Body of pancreas (tissue), 4 donors: Measurements from ENCODE around the gene ZNF236. TPM values are rescaled to one million over a fixed set of nuclear protein-coding genes. Genes with fewer than 3 reads are reported as not detected.

Source experiments
- ATAC-seq: fragments of 150-250 bp; one replicate; pipeline ENCODE4 v1.9.1; 2016
- DNase-seq, 4 donors: peaks; one replicate each; pipeline ENCODE4 v3.0.0-alpha.2; 2019
- H3K27ac ChIP-seq, 4 donors: fragments of 200-600 bp; sonication (generic); 1 replicate in 3 of 4; 2 replicates in 1 of 4; pipeline versions ENCODE4 v1.5.1 to v1.6.1; 2016 to 2019; ENCODE audit warnings: mild to moderate bottlenecking in 1 of 4, mixed read lengths in 1 of 4, moderate library complexity in 1 of 4
- H3K27me3 ChIP-seq, 2 donors: fragments of 200-600 bp; sonication (generic); one replicate each; pipeline ENCODE4 v1.6.0; 2016; ENCODE audit warnings: mild to moderate bottlenecking in 1 of 2
- H3K36me3 ChIP-seq, 2 donors: fragments of 200-600 bp; sonication (generic); replicated peaks in 1 of 2; 2 replicates each; pipeline ENCODE4 v1.5.1; 2016; ENCODE audit warnings: low read depth in 2 of 2; ENCODE audit not compliant: insufficient read depth in 1 of 2
- H3K4me1 ChIP-seq: fragments of 200-600 bp; sonication (generic); one replicate; pipeline ENCODE4 v1.6.0; 2016
- H3K4me3 ChIP-seq, 2 donors: fragments of 200-600 bp; sonication (generic); 1 replicate in 1 of 2; 2 replicates in 1 of 2; pipeline ENCODE4 v1.5.1; 2016 to 2019
- H3K9me3 ChIP-seq, 3 donors: fragments of 200-600 bp; sonication (generic); 1 replicate in 2 of 3; 2 replicates in 1 of 3; pipeline ENCODE4 v1.5.1; 2016
- CTCF ChIP-seq, 7 experiments: fragments of 450-650 bp in 4 of 7; fragments of 200-600 bp in 3 of 7; sonication (generic) in 3 of 7; IDR thresholded peaks; one replicate each; pipeline ENCODE4 v1.5.1; 2016 to 2019; ENCODE audit warnings: antibody characterized with exemption in 7 of 7
- POLR2A ChIP-seq, 3 donors: fragments of 450-650 bp; IDR thresholded peaks; one replicate each; pipeline ENCODE4 v1.6.1; 2016; ENCODE audit warnings: antibody characterized with exemption in 3 of 3, mild to moderate bottlenecking in 2 of 3
- WGBS, 2 donors: methylation state at CpG; one replicate each; pipeline ENCODE4 v1.1.5; 2017; 5-methylcytosine and 5-hydroxymethylcytosine counted together
- intact Hi-C: fragments of 100-400 bp; cut with DNase I; formaldehyde crosslinking; loops from one replicate; pipeline ENCODE4 v1.15.1; 2023
- total RNA-seq, 2 donors: library from RNA; depleted of rRNA; stranded (reverse); fragments of >200 nt; gene quantifications; one replicate each; pipeline ENCODE4 v1.1.0, GENCODE V29; 2016

Gene ZNF236
- total RNA-seq, 2 donors from 2014 or later, result 9.6 to 22.7 TPM

GRCh38 chr18:76817888-76818611 lies 4.3 kb upstream of the ZNF236 start:
- Histone ChIP-seq H3K4me1 (peaks cover 18% of the 10 kb centered on the region), H3K27me3 (no peaks in the 10 kb centered on the region), H3K4me3 (no peak overlapping the region), H3K36me3 (no peaks in the 10 kb centered on the region), H3K9me3 (no peaks in the 10 kb centered on the region), H3K27ac (no peak overlapping the region)
- no peak for TF ChIP-seq CTCF (IDR thresholded peaks at IDR 0.05)
- no peak for TF ChIP-seq POLR2A (IDR thresholded peaks at IDR 0.05)
- intact Hi-C loops, result no loop called here
- DNase-seq (peak; percentile 19 to 59 (median 36)), ATAC-seq (no peak)
- whole genome bisulfite sequencing, 2 donors, result 74 to 75% methylated on average over 17 of the region's 17 CpGs

- no peak overlapping the region for H3K4me3 ChIP-seq
- no peak overlapping the region for H3K27ac ChIP-seq
- ATAC-seq (no peak), DNase-seq (no peak)
- no peaks in the 10 kb centered on the region for H3K9me3 ChIP-seq
- H3K36me3 ChIP-seq, result no peaks in the 10 kb centered on the region
- intact Hi-C loops, result no loop called here
- 92 to 95% methylated on average over 11 of the region's 11 CpGs for WGBS, 2 donors
- no peaks in the 10 kb centered on the region for H3K27me3 ChIP-seq
- H3K4me1 ChIP-seq, result peaks cover 33% of the 10 kb centered on the region
- TF ChIP-seq POLR2A (IDR thresholded peaks at IDR 0.05) (no peak), CTCF (IDR thresholded peaks at IDR 0.05) (no peak)
Measured at GRCh38 chr18:76819411-76820136, 2.8 kb upstream of the ZNF236 start.

- intact Hi-C loops, result no loop called here
- Histone ChIP-seq H3K27me3 (no peaks in the 10 kb centered on the region), H3K27ac (peak overlapping the region; percentile 94 to 98 (median 96)), H3K4me3 (peak overlapping the region; percentile 54 to 73), H3K4me1 (peaks cover 39% of the 10 kb centered on the region), H3K9me3 (no peaks in the 10 kb centered on the region), H3K36me3 (no peaks in the 10 kb centered on the region)
- no peak for DNase-seq
- no peak for TF ChIP-seq CTCF (IDR thresholded peaks at IDR 0.05)
- no peak for TF ChIP-seq POLR2A (IDR thresholded peaks at IDR 0.05)
- no peak for ATAC-seq
- 1% methylated on average over 12 of the region's 12 CpGs for WGBS, 2 donors
Measured at GRCh38 chr18:76821356-76821874, 942 bp upstream of the ZNF236 start.

GRCh38 chr18:76821875-76822505 lies 367 bp upstream of the ZNF236 start:
- DNase-seq (peak; percentile 63 to 68 (median 64)), ATAC-seq (peak; percentile 67)
- Histone ChIP-seq H3K27ac (peak overlapping the region; percentile 94 to 98 (median 96)), H3K4me3 (peak overlapping the region; percentile 54 to 73), H3K4me1 (peaks cover 39% of the 10 kb centered on the region), H3K27me3 (no peaks in the 10 kb centered on the region), H3K9me3 (no peaks in the 10 kb centered on the region), H3K36me3 (no peaks in the 10 kb centered on the region)
- 0% methylated on average over 7 to 78 of the region's 88 CpGs for WGBS, 2 donors
- intact Hi-C loops, result no loop called here
- TF ChIP-seq POLR2A (IDR thresholded peaks at IDR 0.05) (peak; percentile 43 to 76 (median 74)), CTCF (IDR thresholded peaks at IDR 0.05) (no peak)
